Esophagus muscularis mucosa (tissue), 4 donors: ENCODE measurements around the gene OR5B21.

Experiments
- CTCF ChIP-seq, 3 experiments: fragments of 200-600 bp in 2 of 3; fragments of 450-650 bp in 1 of 3; sonication (generic) in 2 of 3; IDR thresholded peaks; one replicate each; pipeline ENCODE4 v1.5.1; 2017 to 2019; ENCODE audit warnings: antibody characterized with exemption in 3 of 3, mild to moderate bottlenecking in 2 of 3, moderate library complexity in 1 of 3
- EP300 ChIP-seq: sonication (generic); formaldehyde crosslinking; IDR thresholded peaks from one replicate; pipeline ENCODE4 v1.6.1; 2017; ENCODE audit warnings: antibody characterized with exemption
- POLR2A ChIP-seq: fragments of 450-650 bp; IDR thresholded peaks from one replicate; pipeline ENCODE4 v1.6.1; 2017; ENCODE audit warnings: antibody characterized with exemption, moderate library complexity, mild to moderate bottlenecking, low read depth

- TF ChIP-seq CTCF (IDR thresholded peaks at IDR 0.05) (no peak), POLR2A (no peak), EP300 (no peak)
Observed at GRCh38 chr11:58487170-58487569, 20.7 kb downstream of the OR5B21 start.
